H9 (cell line): ENCODE data around the gene HTR1E. TPM values are rescaled to one million over a fixed set of nuclear protein-coding genes. Genes with fewer than 3 reads are reported as not detected.

Experiments used
- DNase-seq: peaks from one replicate; pipeline ENCODE4 v3.0.0-alpha.2; 2017
- H2AFZ ChIP-seq: one replicate; pipeline ENCODE4 v1.6.1; 2013; ENCODE audit warnings: mild to moderate bottlenecking, low read length, control low read depth, moderate library complexity
- H2AK5ac ChIP-seq: 2 replicates; pipeline ENCODE4 v1.6.1; 2013; ENCODE audit warnings: low read length, control low read depth, mixed read lengths; ENCODE audit not compliant: insufficient read length
- H2BK120ac ChIP-seq: one replicate; pipeline ENCODE4 v1.6.1; 2013; ENCODE audit warnings: low read depth, mild to moderate bottlenecking, low read length, control low read depth, inconsistent platforms; ENCODE audit not compliant: poor library complexity, severe bottlenecking
- H2BK12ac ChIP-seq: 2 replicates; pipeline ENCODE4 v1.6.1; 2013; ENCODE audit warnings: low read length, control low read depth, mixed read lengths, low read depth; ENCODE audit not compliant: insufficient read length
- H2BK15ac ChIP-seq: 2 replicates; pipeline ENCODE4 v1.6.1; 2013; ENCODE audit warnings: low read depth, low read length, control low read depth
- H2BK20ac ChIP-seq: one replicate; pipeline ENCODE4 v1.6.1; 2013; ENCODE audit warnings: low read depth, mild to moderate bottlenecking, low read length, control low read depth, inconsistent platforms; ENCODE audit not compliant: poor library complexity, severe bottlenecking
- H2BK5ac ChIP-seq: 2 replicates; pipeline ENCODE4 v1.6.1; 2013; ENCODE audit warnings: low read length, control low read depth, mixed read lengths; ENCODE audit not compliant: insufficient read length
- H3K14ac ChIP-seq: 2 replicates; pipeline ENCODE4 v1.6.1; 2013; ENCODE audit warnings: low read length, control low read depth; ENCODE audit not compliant: insufficient read depth
- H3K18ac ChIP-seq: 2 replicates; pipeline ENCODE4 v1.6.1; 2013; ENCODE audit warnings: low read depth, mild to moderate bottlenecking, mixed read lengths, low read length, control low read depth; ENCODE audit not compliant: insufficient read length
- H3K23ac ChIP-seq: 2 replicates; pipeline ENCODE4 v1.6.1; 2013; ENCODE audit warnings: low read length, control low read depth, mixed read lengths, low read depth; ENCODE audit not compliant: insufficient read length
- H3K23me2 ChIP-seq: 2 replicates; pipeline ENCODE4 v1.6.1; 2013; ENCODE audit warnings: low read depth, mild to moderate bottlenecking, mixed read lengths, low read length, control low read depth; ENCODE audit not compliant: insufficient read length, poor library complexity, severe bottlenecking
- H3K27ac ChIP-seq: 2 replicates; pipeline ENCODE4 v1.5.1; 2013; ENCODE audit warnings: low read length, control low read depth, mixed read lengths, low read depth; ENCODE audit not compliant: insufficient read length
- H3K27me3 ChIP-seq: 2 replicates; pipeline ENCODE4 v1.6.1; 2013; ENCODE audit warnings: low read length, control low read depth, inconsistent platforms; ENCODE audit not compliant: insufficient read depth
- H3K4ac ChIP-seq: 2 replicates; pipeline ENCODE4 v1.6.1; 2013; ENCODE audit warnings: low read depth, mild to moderate bottlenecking, control low read depth, inconsistent platforms, low read length, moderate library complexity
- H3K4me1 ChIP-seq: 2 replicates; pipeline ENCODE4 v1.6.1; 2013; ENCODE audit warnings: low read length, control low read depth, inconsistent platforms; ENCODE audit not compliant: insufficient read depth
- H3K4me2 ChIP-seq: 2 replicates; pipeline ENCODE4 v1.6.1; 2013; ENCODE audit warnings: low read length, control low read depth, mixed read lengths; ENCODE audit not compliant: insufficient read length, insufficient read depth
- H3K56ac ChIP-seq: 2 replicates; pipeline ENCODE4 v1.6.1; 2013; ENCODE audit warnings: low read depth, mild to moderate bottlenecking, mixed read lengths, low read length, control low read depth; ENCODE audit not compliant: insufficient read length
- H3K79me1 ChIP-seq: 2 replicates; pipeline ENCODE4 v1.6.1; 2013; ENCODE audit warnings: low read depth, mild to moderate bottlenecking, moderate library complexity, low read length, control low read depth, inconsistent platforms; ENCODE audit not compliant: insufficient read depth, poor library complexity, severe bottlenecking
- H3K79me2 ChIP-seq: 2 replicates; pipeline ENCODE4 v1.6.1; 2013; ENCODE audit warnings: low read length, control low read depth, inconsistent platforms; ENCODE audit not compliant: insufficient read depth
- H3K9ac ChIP-seq: 2 replicates; pipeline ENCODE4 v1.6.1; 2013; ENCODE audit warnings: low read length, control low read depth, mixed read lengths; ENCODE audit not compliant: insufficient read length; ENCODE audit errors: extremely low read depth
- H3K9me3 ChIP-seq: one replicate; pipeline ENCODE4 v1.6.1; 2013; ENCODE audit warnings: low read depth, low read length, inconsistent platforms; ENCODE audit not compliant: control insufficient read depth
- H3T11ph ChIP-seq: one replicate; pipeline ENCODE4 v1.6.1; 2013; ENCODE audit warnings: mild to moderate bottlenecking, low read length, control low read depth, inconsistent platforms
- H4K20me1 ChIP-seq: one replicate; pipeline ENCODE4 v1.6.1; 2013; ENCODE audit not compliant: control insufficient read depth, insufficient read length, insufficient read depth
- H4K5ac ChIP-seq: 2 replicates; pipeline ENCODE4 v1.6.1; 2013; ENCODE audit warnings: low read depth, mild to moderate bottlenecking, mixed read lengths, low read length, control low read depth; ENCODE audit not compliant: insufficient read length
- H4K8ac ChIP-seq: replicated peaks from 2 replicates; pipeline ENCODE4 v1.6.1; 2013; ENCODE audit warnings: low read length, control low read depth, mixed read lengths, low read depth; ENCODE audit not compliant: insufficient read length
- H4K91ac ChIP-seq: 2 replicates; pipeline ENCODE4 v1.6.1; 2013; ENCODE audit warnings: low read depth, mild to moderate bottlenecking, moderate library complexity, mixed read lengths, low read length, control low read depth; ENCODE audit not compliant: insufficient read length
- H3K27ac Mint-ChIP-seq, 3 experiments: 2 replicates in 2 of 3; 3 replicates in 1 of 3; pipeline ENCODE4 v1.8.0; 2020 to 2021; ENCODE audit warnings: mixed read lengths in 3 of 3, mild to moderate bottlenecking in 1 of 3, moderate library complexity in 1 of 3
- H3K27me3 Mint-ChIP-seq: 2 replicates; pipeline ENCODE4 v1.8.0; 2021; ENCODE audit warnings: low read depth, mild to moderate bottlenecking, moderate library complexity, mixed read lengths
- H3K36me3 Mint-ChIP-seq, 3 experiments: 2 replicates in 2 of 3; 3 replicates in 1 of 3; pipeline ENCODE4 v1.8.0; 2020 to 2021; ENCODE audit warnings: low read depth in 3 of 3, mixed read lengths in 3 of 3; ENCODE audit not compliant: insufficient read depth in 1 of 3
- H3K4me1 Mint-ChIP-seq, 2 experiments: 2 replicates each; pipeline ENCODE4 v1.8.0; 2020; ENCODE audit warnings: mixed read lengths in 2 of 2
- H3K4me3 Mint-ChIP-seq, 2 experiments: 2 replicates in 1 of 2; 3 replicates in 1 of 2; pipeline ENCODE4 v1.8.0; 2020 to 2021; ENCODE audit warnings: mild to moderate bottlenecking in 2 of 2, mixed read lengths in 2 of 2, moderate library complexity in 1 of 2
- H3K9me3 Mint-ChIP-seq, 2 experiments: 2 replicates in 1 of 2; 3 replicates in 1 of 2; pipeline ENCODE4 v1.8.0; 2020; ENCODE audit warnings: mild to moderate bottlenecking in 2 of 2, mixed read lengths in 2 of 2, moderate library complexity in 1 of 2
- CTCF ChIP-seq: fragments of 200-600 bp; sonication (generic); conservative IDR thresholded peaks from 3 replicates; pipeline ENCODE4 v1.8.0; 2021; ENCODE audit warnings: antibody characterized with exemption, mild to moderate bottlenecking
- WGBS: extraction: QIAGEN DNeasy Blood & Tissue Kit; methylation state at CpG from one replicate; pipeline ENCODE4 v1.1.7; 2013; ENCODE audit warnings: missing lambda C conversion rate, low lambda C conversion rate, mixed read lengths; ENCODE audit not compliant: insufficient read length; ENCODE audit errors: extremely low coverage; 5-methylcytosine and 5-hydroxymethylcytosine counted together
- total RNA-seq: library from RNA; stranded (reverse); gene quantifications from 2 replicates; pipeline ENCODE4 v1.2.1, GENCODE V29; 2021

HTR1E gene
- total RNA-seq, 1 experiment from 2014 or later, result not detected

- Mint-ChIP-seq H3K36me3 (no peaks in the 10 kb centered on the region), H3K4me3 (no peak overlapping the region), H3K27me3 (no peaks in the 10 kb centered on the region), H3K9me3 (no peaks in the 10 kb centered on the region), H3K4me1 (no peaks in the 10 kb centered on the region; a peak in 1 of 4 replicates), H3K27ac (no peak overlapping the region)
- no peaks in the 10 kb centered on the region for H3K79me2 ChIP-seq
- no peak overlapping the region for H4K8ac ChIP-seq
- no peak overlapping the region for H3T11ph ChIP-seq
- H2BK5ac ChIP-seq, result no peak overlapping the region
- no peak overlapping the region for H4K91ac ChIP-seq
- H3K9ac ChIP-seq, result no peak overlapping the region
- H2BK12ac ChIP-seq, result no peak overlapping the region
- H3K9me3 ChIP-seq, result no peaks in the 10 kb centered on the region
- H3K14ac ChIP-seq, result no peak overlapping the region
- H2BK120ac ChIP-seq, result no peak overlapping the region
- no peaks in the 10 kb centered on the region for H3K27me3 ChIP-seq
- TF ChIP-seq CTCF, result no peak
- H3K79me1 ChIP-seq, result no peaks in the 10 kb centered on the region
- H4K20me1 ChIP-seq, result no peaks in the 10 kb centered on the region
- H3K18ac ChIP-seq, result no peak overlapping the region
- no peak for DNase-seq
- no peak overlapping the region for H4K5ac ChIP-seq
- no peak overlapping the region for H2BK15ac ChIP-seq
- no peak overlapping the region for H3K56ac ChIP-seq
- no peak overlapping the region for H2AK5ac ChIP-seq
- H3K4me2 ChIP-seq, result no peak overlapping the region
- H3K23ac ChIP-seq, result no peak overlapping the region
- no peak overlapping the region for H2AFZ ChIP-seq
- WGBS, result no CpG with 5 or more reads among the region's 3 CpGs
- H3K4me1 ChIP-seq, result no peaks in the 10 kb centered on the region
- H3K4ac ChIP-seq, result no peak overlapping the region
- H2BK20ac ChIP-seq, result no peak overlapping the region
- H3K27ac ChIP-seq, result no peak overlapping the region
- no peaks in the 10 kb centered on the region for H3K23me2 ChIP-seq
These were observed 12.4 kb downstream of the HTR1E start for GRCh38 chr6:86949771-86950170.
